Measurements from ENCODE around the gene FILIP1L. TPM values are rescaled to one million over a fixed set of nuclear protein-coding genes. Genes with fewer than 3 reads are reported as not detected.

Gene FILIP1L
- total RNA-seq, 4 donors from 2014 or later: 113 to 149 (median 122) TPM

DNA sequence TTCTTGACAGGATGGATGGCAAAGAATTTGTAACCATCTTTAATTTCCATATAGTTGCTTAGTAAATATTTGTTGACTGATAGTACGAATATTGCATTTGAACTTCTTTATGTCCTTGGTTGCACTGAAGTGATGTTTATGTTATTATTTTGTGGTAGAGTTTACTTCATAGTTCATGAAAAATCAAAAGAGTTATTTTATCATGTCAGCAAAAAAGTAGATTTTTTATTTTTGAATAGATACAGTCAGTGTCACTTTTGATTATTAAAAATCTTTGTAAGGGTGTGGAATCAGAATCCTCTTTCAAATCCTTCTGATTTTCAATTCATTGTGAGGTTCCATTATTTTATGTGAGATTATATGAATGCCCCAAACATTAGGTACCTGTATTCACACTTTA is 35.0 kb downstream of the FILIP1L start:
- no peak overlapping the region for H3K27ac ChIP-seq
- no peaks in the 10 kb centered on the region for H3K27me3 ChIP-seq
- no peak overlapping the region for H3K4me3 ChIP-seq
- H3K9me3 ChIP-seq: no peaks in the 10 kb centered on the region
- 91 to 100% methylated on average over 1 of the region's 1 CpG for WGBS, 2 donors (ENCODE audit: low coverage in 1 of 2)
- no peaks in the 10 kb centered on the region for H3K36me3 ChIP-seq
- H3K4me1 ChIP-seq: peaks cover 0 to 23% (median 4%) of the 10 kb centered on the region in 3 donors
- no peak for TF ChIP-seq EP300 (IDR thresholded peaks at IDR 0.05)
- no peak for TF ChIP-seq CTCF (IDR thresholded peaks at IDR 0.05)
- TF ChIP-seq POLR2AphosphoS5 (IDR thresholded peaks at IDR 0.05): no peak
- TF ChIP-seq POLR2A (IDR thresholded peaks at IDR 0.05): no peak
- ATAC-seq: no peak

DNA sequence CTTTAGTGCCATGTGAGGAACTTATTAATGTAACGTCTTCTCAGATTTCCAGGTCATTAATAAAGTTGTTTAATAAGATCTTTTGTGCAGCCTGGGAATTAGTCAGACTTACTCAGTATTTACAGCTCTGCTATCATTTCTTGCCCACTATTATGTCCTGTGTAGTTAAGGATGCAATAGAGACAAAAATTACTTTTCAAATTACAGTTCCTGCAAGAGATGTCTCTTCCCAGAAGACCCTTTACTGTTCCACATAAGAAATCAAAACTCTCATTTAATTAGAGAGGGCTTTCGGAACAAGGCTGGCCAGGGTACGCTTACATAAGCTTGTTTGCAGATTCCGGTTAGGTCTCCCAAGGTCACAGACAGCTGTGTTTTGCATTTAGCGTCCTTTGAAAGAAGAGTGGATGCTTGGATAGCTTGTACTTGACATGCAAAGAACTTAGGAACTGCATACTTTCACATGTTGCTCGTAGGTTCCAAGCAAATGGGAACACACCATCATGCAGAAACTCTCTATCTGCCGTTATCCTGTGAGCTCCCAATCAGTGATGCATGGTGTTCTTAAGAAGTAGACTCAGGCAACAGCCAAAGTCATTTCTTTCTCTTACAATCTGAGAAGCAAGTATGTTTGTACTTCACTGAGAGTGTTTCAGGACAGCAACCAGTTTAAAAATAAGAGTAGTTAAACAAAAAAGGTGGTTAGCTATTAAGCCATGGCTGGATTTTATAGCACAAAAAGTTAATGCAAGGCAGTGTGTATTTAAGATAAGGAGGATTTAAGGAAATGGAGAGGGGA is 37.4 kb downstream of the FILIP1L start:
- H3K4me3 ChIP-seq: no peak overlapping the region

GRCh38 chr3:100075851-100076730 is 38.2 kb downstream of the FILIP1L start:
- Histone ChIP-seq H3K36me3 (no peaks in the 10 kb centered on the region), H3K27me3 (no peaks in the 10 kb centered on the region), H3K9me3 (no peaks in the 10 kb centered on the region), H3K4me3 (no peak overlapping the region), H3K27ac (peak overlapping the region in 2 of 4 donors; percentile 16 to 39), H3K4me1 (peaks cover 4 to 42% (median 7%) of the 10 kb centered on the region in 3 donors)
- TF ChIP-seq EP300 (IDR thresholded peaks at IDR 0.05) (no peak), CTCF (IDR thresholded peaks at IDR 0.05) (no peak), POLR2A (IDR thresholded peaks at IDR 0.05) (no peak), POLR2AphosphoS5 (IDR thresholded peaks at IDR 0.05) (no peak)
- ATAC-seq: no peak
- 60 to 63% methylated on average over 4 of the region's 4 CpGs for WGBS, 2 donors (ENCODE audit: low coverage in 1 of 2)

More for the DNA sequence above, 37.4 kb downstream of the FILIP1L start:
- WGBS, 2 donors (ENCODE audit: low coverage in 1 of 2): 48 to 51% methylated on average over 4 to 6 of the region's 7 CpGs
- peak overlapping the region in 3 of 4 donors; percentile 18 to 40 (median 39) for H3K27ac ChIP-seq
- no peak for ATAC-seq
- H3K9me3 ChIP-seq: no peaks in the 10 kb centered on the region
- H3K27me3 ChIP-seq: no peaks in the 10 kb centered on the region
- TF ChIP-seq POLR2AphosphoS5 (IDR thresholded peaks at IDR 0.05): no peak
- no peak for TF ChIP-seq POLR2A (IDR thresholded peaks at IDR 0.05)
- no peak for TF ChIP-seq CTCF (IDR thresholded peaks at IDR 0.05)
- no peak for TF ChIP-seq EP300 (IDR thresholded peaks at IDR 0.05)
- H3K4me1 ChIP-seq: peaks cover 4 to 42% (median 7%) of the 10 kb centered on the region in 3 donors
- H3K36me3 ChIP-seq: no peaks in the 10 kb centered on the region

DNA sequence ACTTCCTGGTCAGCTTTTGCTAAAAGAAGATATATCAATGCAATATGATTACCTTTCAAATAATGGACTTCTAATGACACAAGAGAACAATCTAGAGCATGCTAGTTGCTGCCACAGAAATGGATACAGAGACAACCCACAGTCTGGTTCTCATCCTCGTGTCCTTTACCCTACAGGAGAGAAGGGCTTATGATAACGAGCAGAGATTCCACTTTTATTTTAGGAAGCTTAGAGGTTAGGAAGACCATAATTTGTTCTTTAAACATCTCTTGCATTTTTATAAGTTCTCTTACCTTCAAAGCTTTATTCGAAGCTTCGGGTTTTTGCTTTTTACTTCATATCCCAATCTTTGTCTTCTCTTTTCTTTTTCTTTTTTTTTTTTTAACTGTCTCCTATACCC is 39.1 kb downstream of the FILIP1L start:
- Histone ChIP-seq H3K27me3 (no peaks in the 10 kb centered on the region), H3K4me3 (no peak overlapping the region), H3K36me3 (no peaks in the 10 kb centered on the region), H3K27ac (peak overlapping the region in 1 of 4 donors; percentile 12), H3K4me1 (peaks cover 4 to 43% (median 7%) of the 10 kb centered on the region in 3 donors), H3K9me3 (no peaks in the 10 kb centered on the region)
- 80 to 94% methylated on average over 4 of the region's 4 CpGs for WGBS, 2 donors (ENCODE audit: low coverage in 1 of 2)
- TF ChIP-seq POLR2AphosphoS5 (IDR thresholded peaks at IDR 0.05): no peak
- no peak for TF ChIP-seq CTCF (IDR thresholded peaks at IDR 0.05)
- TF ChIP-seq EP300 (IDR thresholded peaks at IDR 0.05): no peak
- TF ChIP-seq POLR2A (IDR thresholded peaks at IDR 0.05): no peak
- no peak for ATAC-seq
